OCI-LY7 (cell line): ENCODE measurements around the gene SRL. TPM values are rescaled to one million over a fixed set of nuclear protein-coding genes. Genes with fewer than 3 reads are reported as not detected.
A peak's percentile ranks its signal among the peaks of the same experiment; 100 is the strongest.

Experiments used
- BruUV-seq: library from RNA; stranded (reverse); fragments of 400-500 nt; replicated peaks from 2 replicates; lab custom pipeline; 2021; lab: Mats Ljungman, UMichigan
- CTCF ChIA-PET: fragments of 300-600 bp; sonication (Branson Sonifier 250); formaldehyde crosslinking; loops from one replicate; lab custom pipeline; 2022; ENCODE audit warnings: antibody characterized with exemption; ENCODE audit not compliant: unreplicated experiment; lab: Charles Lee
- POLR2A ChIA-PET: fragments of 300-600 bp; sonication (Branson Sonifier 250); formaldehyde crosslinking; loops from one replicate; lab custom pipeline; 2022; ENCODE audit warnings: antibody characterized with exemption; lab: Charles Lee
- DNase-seq: peaks from one replicate; pipeline ENCODE4 v3.0.0-alpha.2; 2015; ENCODE audit warnings: low spot score
- H2AFZ ChIP-seq: fragments of 200-600 bp; sonication (generic), shearing (Covaris generic); 2 replicates; pipeline ENCODE4 v1.6.1; 2014; ENCODE audit warnings: mild to moderate bottlenecking, antibody characterized with exemption, low read length, moderate library complexity
- H3K27ac ChIP-seq: fragments of 200-600 bp; sonication (generic); 2 replicates; pipeline ENCODE4 v1.5.1; 2014; ENCODE audit warnings: mixed run types, low read depth, mild to moderate bottlenecking, moderate library complexity, low read length, inconsistent platforms; ENCODE audit not compliant: poor library complexity, severe bottlenecking
- H3K36me3 ChIP-seq: fragments of 200-600 bp; sonication (generic); 2 replicates; pipeline ENCODE4 v1.6.1; 2014; ENCODE audit warnings: mild to moderate bottlenecking, antibody characterized with exemption, low read length, moderate library complexity, mixed read lengths; ENCODE audit not compliant: insufficient read depth
- H3K4me1 ChIP-seq: fragments of 200-600 bp; sonication (generic); 2 replicates; pipeline ENCODE4 v1.5.1; 2014; ENCODE audit warnings: mild to moderate bottlenecking, low read length; ENCODE audit not compliant: insufficient read depth, poor library complexity, severe bottlenecking
- H3K4me2 ChIP-seq: fragments of 200-600 bp; sonication (generic); 2 replicates; pipeline ENCODE4 v1.6.1; 2014; ENCODE audit warnings: mild to moderate bottlenecking, low read length
- H3K4me3 ChIP-seq: fragments of 200-600 bp; sonication (generic); 2 replicates; pipeline ENCODE4 v1.5.1; 2014; ENCODE audit warnings: mild to moderate bottlenecking, low read depth, low read length; ENCODE audit not compliant: poor library complexity, severe bottlenecking
- H3K79me2 ChIP-seq: fragments of 200-600 bp; sonication (generic); 2 replicates; pipeline ENCODE4 v1.6.1; 2016; ENCODE audit warnings: low read depth, mild to moderate bottlenecking, low read length, moderate library complexity, mixed read lengths; ENCODE audit not compliant: insufficient read depth
- H3K9me2 ChIP-seq: fragments of 200-600 bp; sonication (generic); 2 replicates; pipeline ENCODE4 v1.6.1; 2016; ENCODE audit warnings: mild to moderate bottlenecking, low read length, mixed read lengths; ENCODE audit not compliant: insufficient read depth
- H3K9me3 ChIP-seq: fragments of 200-600 bp; sonication (generic); 2 replicates; pipeline ENCODE4 v1.6.1; 2014; ENCODE audit warnings: mild to moderate bottlenecking, mixed run types, low read length, mixed read lengths
- H4K20me1 ChIP-seq: fragments of 200-600 bp; sonication (generic); 2 replicates; pipeline ENCODE4 v1.6.1; 2014; ENCODE audit warnings: mild to moderate bottlenecking, antibody characterized with exemption, low read length, moderate library complexity, mixed read lengths; ENCODE audit not compliant: insufficient read depth
- CTCF ChIP-seq: fragments of 200-600 bp; sonication (generic); conservative IDR thresholded peaks from 2 replicates; pipeline ENCODE4 v1.5.1; 2014; ENCODE audit warnings: mild to moderate bottlenecking, antibody characterized with exemption, low read length, moderate library complexity, mixed read lengths
- EZH2phosphoT487 ChIP-seq: fragments of 200-600 bp; sonication (generic); IDR thresholded peaks from 2 replicates; pipeline ENCODE4 v1.6.1; 2018; ENCODE audit warnings: low read depth, borderline replicate concordance, mild to moderate bottlenecking, mixed run types, antibody characterized with exemption, low read length, moderate library complexity, mixed read lengths
- intact Hi-C: fragments of 100-400 bp; cut with micrococcal nuclease; formaldehyde crosslinking; loops from one replicate; pipeline ENCODE4 v1.10.0; 2022; ENCODE audit not compliant: unreplicated experiment
- total RNA-seq, 2 experiments: library from RNA; depleted of rRNA in 1 of 2; stranded (reverse); fragments of >200 nt in 1 of 2; shearing (Covaris generic) in 1 of 2; gene quantifications; 2 replicates each; pipeline ENCODE4 v1.2.3, GENCODE V29; 2014 to 2022

SRL gene
- total RNA-seq, 2 experiments from 2014 or later = not detected

GRCh38 chr16:4270595-4270994 is 28.7 kb upstream of the SRL start:
- intact Hi-C loops = no loop called here
- Histone ChIP-seq H2AFZ (no peak overlapping the region), H3K36me3 (peaks cover 42% of the 10 kb centered on the region), H3K79me2 (peaks cover 59% of the 10 kb centered on the region), H4K20me1 (no peaks in the 10 kb centered on the region), H3K27ac (peak overlapping the region; percentile 89), H3K4me1 (peaks cover 24% of the 10 kb centered on the region), H3K4me2 (peak overlapping the region; percentile 94), H3K4me3 (peak overlapping the region; percentile 83), H3K9me2 (no peaks in the 10 kb centered on the region), H3K9me3 (no peaks in the 10 kb centered on the region)
- TF ChIP-seq CTCF = 0 out of 2 replicates have a peak, but pooled peaks have one; percentile 26
- no peak for TF ChIP-seq EZH2phosphoT487
- POLR2A ChIA-PET = interaction anchor here (0.6 kb wide), 1 partner anchor 25 kb away, joined by 3 read pairs; no protein-coding TSS in a partner anchor
- no TSS peak for BruUV-seq
- no peak for DNase-seq
- CTCF ChIA-PET = interaction anchor here (1.5 kb wide), 1 partner anchor 17 kb away, joined by 4 read pairs; no protein-coding TSS in a partner anchor

GRCh38 chr16:4270091-4270490 is 28.2 kb upstream of the SRL start:
- no peak for DNase-seq
- no TSS peak for BruUV-seq
- TF ChIP-seq EZH2phosphoT487 (no peak), CTCF (no peak)
- Histone ChIP-seq H3K9me2 (no peaks in the 10 kb centered on the region), H2AFZ (no peak overlapping the region), H3K4me1 (peaks cover 26% of the 10 kb centered on the region), H3K27ac (no peak overlapping the region), H4K20me1 (no peaks in the 10 kb centered on the region), H3K36me3 (peaks cover 42% of the 10 kb centered on the region), H3K4me3 (peak overlapping the region; percentile 83), H3K4me2 (peak overlapping the region; percentile 94), H3K79me2 (peaks cover 64% of the 10 kb centered on the region), H3K9me3 (no peaks in the 10 kb centered on the region)
- intact Hi-C loops = no loop called here
- ChIA-PET POLR2A (no interaction called here), CTCF (interaction anchor here (1.5 kb wide), 1 partner anchor 16 kb away, joined by 4 read pairs; no protein-coding TSS in a partner anchor)

- H3K9me3 ChIP-seq = no peaks in the 10 kb centered on the region
- no peak overlapping the region for H3K4me3 ChIP-seq
- H4K20me1 ChIP-seq = no peaks in the 10 kb centered on the region
- CTCF ChIA-PET = no interaction called here
- peaks cover 30% of the 10 kb centered on the region for H3K4me1 ChIP-seq
- intact Hi-C loops = no loop called here
- peaks cover 63% of the 10 kb centered on the region for H3K36me3 ChIP-seq
- no TSS peak for BruUV-seq
- POLR2A ChIA-PET = interaction anchor here (1.8 kb wide), 1 partner anchor 13 kb away, joined by 5 read pairs; no protein-coding TSS in a partner anchor
- TF ChIP-seq CTCF = no peak
- no peak for TF ChIP-seq EZH2phosphoT487
- peak; percentile 49 for DNase-seq
- H3K4me2 ChIP-seq = no peak overlapping the region
- no peak overlapping the region for H3K27ac ChIP-seq
- peaks cover 84% of the 10 kb centered on the region for H3K79me2 ChIP-seq
- no peak overlapping the region for H2AFZ ChIP-seq
- H3K9me2 ChIP-seq = no peaks in the 10 kb centered on the region
Measured at GRCh38 chr16:4266372-4266771, 24.5 kb upstream of the SRL start.
